ENCODE measurements around the gene LBHD1. TPM values are rescaled to one million over a fixed set of nuclear protein-coding genes. Genes with fewer than 3 reads are reported as not detected.

Gene LBHD1
- total RNA-seq, 1 donor from 2014 or later: 2.8 TPM

DNA sequence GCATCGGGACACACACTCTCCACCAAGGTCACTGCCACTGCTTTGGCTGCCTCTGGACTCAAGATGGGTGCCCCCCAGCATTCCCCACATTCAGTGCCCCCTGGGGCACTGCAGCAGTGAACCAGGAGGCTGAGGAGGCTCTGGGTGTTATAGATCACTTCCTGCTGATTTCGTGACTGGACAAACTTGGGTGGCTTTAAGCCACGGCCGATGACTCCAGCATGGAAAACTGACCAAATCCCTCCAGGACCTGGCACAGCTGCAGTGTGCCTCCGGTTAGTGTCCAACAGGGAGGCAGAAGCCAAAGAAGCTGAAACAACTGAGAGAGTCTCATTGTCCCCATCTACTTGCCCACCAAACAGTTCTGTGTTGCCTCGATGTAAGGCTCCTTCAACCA is 24.5 kb downstream of the LBHD1 start:
- TF ChIP-seq, protein P1, sequence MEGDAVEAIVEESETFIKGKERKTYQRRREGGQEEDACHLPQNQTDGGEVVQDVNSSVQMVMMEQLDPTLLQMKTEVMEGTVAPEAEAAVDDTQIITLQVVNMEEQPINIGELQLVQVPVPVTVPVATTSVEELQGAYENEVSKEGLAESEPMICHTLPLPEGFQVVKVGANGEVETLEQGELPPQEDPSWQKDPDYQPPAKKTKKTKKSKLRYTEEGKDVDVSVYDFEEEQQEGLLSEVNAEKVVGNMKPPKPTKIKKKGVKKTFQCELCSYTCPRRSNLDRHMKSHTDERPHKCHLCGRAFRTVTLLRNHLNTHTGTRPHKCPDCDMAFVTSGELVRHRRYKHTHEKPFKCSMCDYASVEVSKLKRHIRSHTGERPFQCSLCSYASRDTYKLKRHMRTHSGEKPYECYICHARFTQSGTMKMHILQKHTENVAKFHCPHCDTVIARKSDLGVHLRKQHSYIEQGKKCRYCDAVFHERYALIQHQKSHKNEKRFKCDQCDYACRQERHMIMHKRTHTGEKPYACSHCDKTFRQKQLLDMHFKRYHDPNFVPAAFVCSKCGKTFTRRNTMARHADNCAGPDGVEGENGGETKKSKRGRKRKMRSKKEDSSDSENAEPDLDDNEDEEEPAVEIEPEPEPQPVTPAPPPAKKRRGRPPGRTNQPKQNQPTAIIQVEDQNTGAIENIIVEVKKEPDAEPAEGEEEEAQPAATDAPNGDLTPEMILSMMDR (IDR thresholded peaks at IDR 0.05): no peak
- no peaks in the 10 kb centered on the region for H3K27me3 Mint-ChIP-seq (ENCODE audit: low read depth)
- H3K36me3 Mint-ChIP-seq (ENCODE audit: low read depth): peaks cover 5% of the 10 kb centered on the region
- no peak for DNase-seq (ENCODE audit: low spot score)
- no peaks in the 10 kb centered on the region for H3K9me3 Mint-ChIP-seq (ENCODE audit: low read depth)
- no peak overlapping the region for H3K4me3 Mint-ChIP-seq (ENCODE audit: unreplicated experiment)
- H3K27ac Mint-ChIP-seq (ENCODE audit: unreplicated experiment): peak overlapping the region; percentile 63
- peaks cover 25% of the 10 kb centered on the region for H3K4me1 Mint-ChIP-seq (ENCODE audit: low read depth)

DNA sequence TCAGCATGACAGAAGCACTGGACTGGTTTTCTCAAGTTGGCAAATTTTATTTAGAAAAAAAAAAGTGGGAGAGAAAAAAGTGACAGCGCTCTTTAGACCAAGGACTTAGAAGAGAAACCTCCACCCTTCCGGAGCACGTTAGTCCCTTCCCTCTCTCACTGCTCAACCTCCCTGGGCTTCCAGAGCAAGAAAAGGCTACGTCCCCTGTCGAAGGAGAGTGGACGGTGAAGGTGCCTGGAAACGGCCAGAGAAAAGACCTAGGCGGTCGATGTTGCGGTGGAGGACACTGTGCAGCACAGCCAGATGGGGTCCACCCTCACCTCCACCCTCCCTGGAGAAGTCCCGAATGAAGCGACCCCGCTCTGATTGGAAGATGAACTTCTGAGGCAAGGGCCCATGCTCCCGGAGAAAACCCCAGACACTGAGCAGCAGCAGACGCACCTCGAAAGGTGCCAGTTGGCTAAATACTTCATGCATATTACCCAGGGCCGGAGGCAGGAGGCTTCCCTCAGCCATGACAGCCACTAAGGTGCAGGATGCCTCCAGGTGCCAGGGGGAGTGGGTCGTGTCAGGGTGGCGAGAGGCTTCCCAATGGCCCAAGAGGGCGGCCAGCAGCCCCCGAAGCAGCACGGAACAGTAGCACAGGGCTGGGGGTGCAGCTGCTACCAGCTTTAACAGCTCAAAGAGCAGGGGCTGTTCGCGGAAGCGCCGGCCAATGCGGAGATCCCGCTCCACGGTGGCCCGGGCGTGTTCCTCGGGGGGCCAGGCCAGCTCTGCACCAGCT is 25.1 kb downstream of the LBHD1 start:
- H3K9me3 Mint-ChIP-seq (ENCODE audit: low read depth): no peaks in the 10 kb centered on the region
- H3K4me1 Mint-ChIP-seq (ENCODE audit: low read depth): peaks cover 20% of the 10 kb centered on the region
- H3K27ac Mint-ChIP-seq (ENCODE audit: unreplicated experiment): peak overlapping the region; percentile 95
- TF ChIP-seq, protein P1 (IDR thresholded peaks at IDR 0.05): no peak
- DNase-seq (ENCODE audit: low spot score): no peak
- H3K36me3 Mint-ChIP-seq (ENCODE audit: low read depth): peaks cover 5% of the 10 kb centered on the region
- H3K4me3 Mint-ChIP-seq (ENCODE audit: unreplicated experiment): peak overlapping the region; percentile 98
- H3K27me3 Mint-ChIP-seq (ENCODE audit: low read depth): no peaks in the 10 kb centered on the region

DNA sequence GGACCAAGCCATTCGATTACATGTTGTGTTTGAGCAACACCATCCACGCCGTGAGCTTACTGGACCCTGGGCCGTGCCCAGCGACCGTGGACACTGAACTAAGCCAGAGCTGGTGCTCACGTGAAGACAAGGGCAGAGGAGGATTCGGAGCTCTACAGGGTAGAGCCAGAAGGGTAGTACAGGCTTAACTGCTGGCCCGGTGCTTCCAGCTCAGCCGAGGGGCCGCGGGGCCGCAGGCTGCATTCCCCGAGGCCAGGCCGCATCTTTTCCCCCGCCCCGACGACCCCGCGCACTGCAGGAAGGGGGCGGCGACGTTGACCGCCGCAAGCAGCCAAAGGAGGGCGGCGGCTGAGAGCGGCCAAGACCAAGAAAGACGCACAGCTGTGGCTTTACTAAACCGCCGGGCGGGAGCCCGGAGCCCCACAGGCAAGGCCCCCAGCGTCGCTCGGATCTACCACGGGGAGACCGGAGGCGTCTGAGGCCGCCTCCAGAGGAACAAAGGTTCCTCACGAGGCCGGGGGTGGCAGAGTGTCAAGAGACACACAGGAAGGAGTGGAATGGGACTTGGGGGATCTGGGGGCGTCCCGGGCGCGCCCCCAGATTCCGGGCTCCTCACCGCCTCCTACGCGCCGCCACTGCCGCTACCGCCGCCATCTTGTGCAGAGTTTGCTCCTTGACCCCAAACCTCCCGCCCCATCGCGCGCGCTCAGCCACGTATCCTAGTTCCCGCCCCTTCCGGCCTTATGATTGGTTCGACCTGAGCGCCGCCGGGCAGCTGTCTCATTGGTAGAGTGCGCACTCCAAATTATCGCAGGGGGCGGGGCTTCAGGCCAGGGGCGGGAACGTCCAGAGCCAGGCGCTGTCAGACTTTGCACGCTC is 25.9 kb downstream of the LBHD1 start, which contains the start of gene GANAB:
Gene GANAB, minus strand, starts transcription at position 668 of the 879 bp plus-strand sequence. Its CDS starts 14 bp downstream, at position 654.
- H3K4me3 Mint-ChIP-seq (ENCODE audit: unreplicated experiment): peak within 1 kb of the TSS; percentile 98
- H3K27ac Mint-ChIP-seq (ENCODE audit: unreplicated experiment): peak within 1 kb of the TSS; percentile 95
- DNase-seq (ENCODE audit: low spot score): peak; percentile 100
- H3K27me3 Mint-ChIP-seq (ENCODE audit: low read depth): no peaks in the 10 kb centered on the region
- H3K9me3 Mint-ChIP-seq (ENCODE audit: low read depth): no peaks in the 10 kb centered on the region
- H3K4me1 Mint-ChIP-seq (ENCODE audit: low read depth): peaks cover 16% of the 10 kb centered on the region
- H3K36me3 Mint-ChIP-seq (ENCODE audit: low read depth): peaks cover 5% of the 10 kb centered on the region
- TF ChIP-seq, protein P1 (IDR thresholded peaks at IDR 0.05): peak; percentile 29

DNA sequence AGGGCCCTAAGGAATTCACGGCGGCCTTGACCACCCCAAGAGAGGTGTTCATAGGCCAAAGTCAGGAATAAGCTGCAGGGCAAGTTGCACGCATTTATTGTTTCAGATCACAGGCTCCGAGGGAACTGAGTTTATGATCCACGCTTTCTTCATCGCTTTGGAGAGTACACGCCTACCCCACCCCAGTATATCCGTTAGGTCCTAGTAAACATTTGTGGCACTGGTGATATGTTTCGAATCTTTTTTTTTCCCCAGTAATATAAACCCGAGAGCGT is 26.5 kb downstream of the LBHD1 start:
- TF ChIP-seq, protein P1 (IDR thresholded peaks at IDR 0.05): no peak
- Mint-ChIP-seq H3K27me3 (ENCODE audit: low read depth) (no peaks in the 10 kb centered on the region), H3K4me1 (ENCODE audit: low read depth) (peaks cover 16% of the 10 kb centered on the region), H3K9me3 (ENCODE audit: low read depth) (no peaks in the 10 kb centered on the region), H3K27ac (ENCODE audit: unreplicated experiment) (peak overlapping the region; percentile 95), H3K4me3 (ENCODE audit: unreplicated experiment) (peak overlapping the region; percentile 98), H3K36me3 (ENCODE audit: low read depth) (peaks cover 5% of the 10 kb centered on the region)
- DNase-seq (ENCODE audit: low spot score): no peak

DNA sequence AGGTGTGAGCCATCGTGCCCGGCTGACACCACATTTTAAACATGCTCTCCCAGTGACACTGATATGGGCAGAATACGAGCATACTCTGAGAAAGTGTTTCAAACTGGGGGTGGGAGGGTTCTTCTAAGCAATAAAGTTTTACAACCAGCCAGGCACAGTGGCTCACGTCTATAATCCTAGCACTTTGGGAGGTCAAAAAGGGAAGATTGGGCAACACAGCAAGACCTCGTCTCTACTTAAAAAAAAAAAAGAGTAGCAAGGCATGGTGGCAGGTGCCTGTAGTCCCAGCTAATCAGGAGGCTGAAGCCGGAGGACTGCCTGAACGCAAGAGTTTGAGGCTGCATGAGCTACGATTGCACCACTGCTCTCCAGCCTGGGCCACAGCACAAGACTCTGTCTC is 27.8 kb downstream of the LBHD1 start:
- Mint-ChIP-seq H3K4me1 (ENCODE audit: low read depth) (peaks cover 21% of the 10 kb centered on the region), H3K9me3 (ENCODE audit: low read depth) (no peaks in the 10 kb centered on the region), H3K27ac (ENCODE audit: unreplicated experiment) (peak overlapping the region; percentile 49)

More for the DNA sequence above, 27.8 kb downstream of the LBHD1 start:
- DNase-seq (ENCODE audit: low spot score): no peak
- Mint-ChIP-seq H3K36me3 (ENCODE audit: low read depth) (peaks cover 7% of the 10 kb centered on the region), H3K27me3 (ENCODE audit: low read depth) (no peaks in the 10 kb centered on the region), H3K4me3 (ENCODE audit: unreplicated experiment) (no peak overlapping the region)
- TF ChIP-seq, protein P1 (IDR thresholded peaks at IDR 0.05): no peak
